GM23338 (cell line): Measurements from ENCODE around the gene KLF9.

Experiments used
- CREB1 ChIP-seq: fragments of 250-450 bp; sonication (Bioruptor Pico); IDR thresholded peaks from 2 replicates; pipeline ENCODE4 v1.5.0; 2020; ENCODE audit warnings: low read depth, mild to moderate bottlenecking, moderate library complexity
- EZH2 ChIP-seq: fragments of 200-600 bp; sonication (generic); IDR thresholded peaks from one replicate; pipeline ENCODE4 v1.8.0; 2017; ENCODE audit warnings: antibody characterized with exemption, mild to moderate bottlenecking, low read depth; ENCODE audit not compliant: unreplicated experiment
- JUNB ChIP-seq: IDR thresholded peaks from one replicate; pipeline ENCODE4 v1.6.1; 2016; ENCODE audit warnings: antibody characterized with exemption; ENCODE audit not compliant: unreplicated experiment
- POLR2AphosphoS5 ChIP-seq: IDR thresholded peaks from 2 replicates; pipeline ENCODE4 v1.6.1; 2016; ENCODE audit warnings: antibody characterized with exemption, low read depth
- TF ChIP-seq, protein P1 (sequence below), 2 experiments: fragments of 200-600 bp in 1 of 2; sonication (generic) in 1 of 2; conservative IDR thresholded peaks; 2 replicates each; pipeline versions ENCODE4 v1.5.1 to v1.6.1; 2016 to 2017; ENCODE audit warnings: antibody characterized with exemption in 2 of 2, low read depth in 2 of 2, mild to moderate bottlenecking in 2 of 2, moderate library complexity in 1 of 2
- TF ChIP-seq, protein P2 (sequence below): IDR thresholded peaks from one replicate; pipeline ENCODE4 v1.6.1; 2018; ENCODE audit warnings: antibody characterized with exemption; ENCODE audit not compliant: unreplicated experiment

DNA sequence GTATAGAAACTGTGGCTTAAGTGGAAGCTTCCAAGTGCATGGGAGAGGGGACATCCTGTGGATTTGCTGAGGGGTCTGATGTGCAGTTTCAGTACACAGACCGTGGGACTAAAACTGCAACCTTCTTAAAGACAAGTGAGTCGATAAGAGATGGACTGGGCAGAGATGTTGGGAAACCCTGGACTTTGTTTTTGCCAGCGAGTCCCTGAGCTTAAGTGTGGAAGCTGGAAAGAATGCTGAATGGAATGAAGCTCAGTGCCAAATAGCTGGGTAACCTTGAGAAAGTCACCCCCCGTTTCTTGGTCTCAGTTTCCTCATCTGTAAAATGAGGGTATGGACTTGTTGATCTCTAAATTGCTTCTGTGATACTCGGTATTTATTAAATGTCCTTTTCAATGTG, 37.3 kb upstream of the KLF9 start:
- TF ChIP-seq, protein P1, sequence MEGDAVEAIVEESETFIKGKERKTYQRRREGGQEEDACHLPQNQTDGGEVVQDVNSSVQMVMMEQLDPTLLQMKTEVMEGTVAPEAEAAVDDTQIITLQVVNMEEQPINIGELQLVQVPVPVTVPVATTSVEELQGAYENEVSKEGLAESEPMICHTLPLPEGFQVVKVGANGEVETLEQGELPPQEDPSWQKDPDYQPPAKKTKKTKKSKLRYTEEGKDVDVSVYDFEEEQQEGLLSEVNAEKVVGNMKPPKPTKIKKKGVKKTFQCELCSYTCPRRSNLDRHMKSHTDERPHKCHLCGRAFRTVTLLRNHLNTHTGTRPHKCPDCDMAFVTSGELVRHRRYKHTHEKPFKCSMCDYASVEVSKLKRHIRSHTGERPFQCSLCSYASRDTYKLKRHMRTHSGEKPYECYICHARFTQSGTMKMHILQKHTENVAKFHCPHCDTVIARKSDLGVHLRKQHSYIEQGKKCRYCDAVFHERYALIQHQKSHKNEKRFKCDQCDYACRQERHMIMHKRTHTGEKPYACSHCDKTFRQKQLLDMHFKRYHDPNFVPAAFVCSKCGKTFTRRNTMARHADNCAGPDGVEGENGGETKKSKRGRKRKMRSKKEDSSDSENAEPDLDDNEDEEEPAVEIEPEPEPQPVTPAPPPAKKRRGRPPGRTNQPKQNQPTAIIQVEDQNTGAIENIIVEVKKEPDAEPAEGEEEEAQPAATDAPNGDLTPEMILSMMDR (conservative IDR thresholded peaks at IDR 0.05; ENCODE audit: low read depth in 2 of 2): no peak
- no peak for TF ChIP-seq POLR2AphosphoS5
- no peak for TF ChIP-seq EZH2
- TF ChIP-seq, protein P2, sequence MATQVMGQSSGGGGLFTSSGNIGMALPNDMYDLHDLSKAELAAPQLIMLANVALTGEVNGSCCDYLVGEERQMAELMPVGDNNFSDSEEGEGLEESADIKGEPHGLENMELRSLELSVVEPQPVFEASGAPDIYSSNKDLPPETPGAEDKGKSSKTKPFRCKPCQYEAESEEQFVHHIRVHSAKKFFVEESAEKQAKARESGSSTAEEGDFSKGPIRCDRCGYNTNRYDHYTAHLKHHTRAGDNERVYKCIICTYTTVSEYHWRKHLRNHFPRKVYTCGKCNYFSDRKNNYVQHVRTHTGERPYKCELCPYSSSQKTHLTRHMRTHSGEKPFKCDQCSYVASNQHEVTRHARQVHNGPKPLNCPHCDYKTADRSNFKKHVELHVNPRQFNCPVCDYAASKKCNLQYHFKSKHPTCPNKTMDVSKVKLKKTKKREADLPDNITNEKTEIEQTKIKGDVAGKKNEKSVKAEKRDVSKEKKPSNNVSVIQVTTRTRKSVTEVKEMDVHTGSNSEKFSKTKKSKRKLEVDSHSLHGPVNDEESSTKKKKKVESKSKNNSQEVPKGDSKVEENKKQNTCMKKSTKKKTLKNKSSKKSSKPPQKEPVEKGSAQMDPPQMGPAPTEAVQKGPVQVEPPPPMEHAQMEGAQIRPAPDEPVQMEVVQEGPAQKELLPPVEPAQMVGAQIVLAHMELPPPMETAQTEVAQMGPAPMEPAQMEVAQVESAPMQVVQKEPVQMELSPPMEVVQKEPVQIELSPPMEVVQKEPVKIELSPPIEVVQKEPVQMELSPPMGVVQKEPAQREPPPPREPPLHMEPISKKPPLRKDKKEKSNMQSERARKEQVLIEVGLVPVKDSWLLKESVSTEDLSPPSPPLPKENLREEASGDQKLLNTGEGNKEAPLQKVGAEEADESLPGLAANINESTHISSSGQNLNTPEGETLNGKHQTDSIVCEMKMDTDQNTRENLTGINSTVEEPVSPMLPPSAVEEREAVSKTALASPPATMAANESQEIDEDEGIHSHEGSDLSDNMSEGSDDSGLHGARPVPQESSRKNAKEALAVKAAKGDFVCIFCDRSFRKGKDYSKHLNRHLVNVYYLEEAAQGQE: no peak
- TF ChIP-seq JUNB: no peak
- TF ChIP-seq CREB1 (CRISPR knock-in tag): no peak
